HG03469 (cell line): ENCODE data around the gene MESD.

Source experiments
- ATAC-seq: cut with Tn5 transposase; IDR thresholded peaks from one replicate; pipeline ENCODE4 v1.9.1; 2021; ENCODE audit warnings: mild to moderate bottlenecking, moderate library complexity, moderate number of reproducible peaks; ENCODE audit not compliant: unreplicated experiment

MESD gene

GRCh38 chr15:80992006-80992405 lies 2.4 kb upstream of the MESD start:
- ATAC-seq: no peak

DNA sequence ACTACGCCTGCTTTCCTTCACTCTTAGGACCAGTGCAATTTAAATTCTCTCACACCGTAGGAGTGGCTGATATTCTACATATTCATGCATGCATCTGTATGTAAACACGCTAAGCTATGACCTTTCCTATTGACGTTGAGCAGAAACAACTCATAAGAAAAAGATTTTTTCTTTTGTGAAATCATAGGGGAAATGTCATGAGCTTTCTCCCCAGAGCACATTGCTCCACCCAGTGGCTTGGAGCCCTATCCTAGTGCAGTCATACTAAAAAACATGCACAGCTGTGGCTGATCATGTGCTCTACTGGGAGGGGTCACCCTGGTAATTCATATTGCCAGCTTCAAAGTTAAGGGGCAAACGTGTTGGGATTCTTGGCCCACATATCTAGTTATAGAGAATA lies 1.8 kb upstream of the MESD start:
- ATAC-seq: no peak

- ATAC-seq: no peak
Measured at GRCh38 chr15:80990955-80991354, 1.3 kb upstream of the MESD start.

DNA sequence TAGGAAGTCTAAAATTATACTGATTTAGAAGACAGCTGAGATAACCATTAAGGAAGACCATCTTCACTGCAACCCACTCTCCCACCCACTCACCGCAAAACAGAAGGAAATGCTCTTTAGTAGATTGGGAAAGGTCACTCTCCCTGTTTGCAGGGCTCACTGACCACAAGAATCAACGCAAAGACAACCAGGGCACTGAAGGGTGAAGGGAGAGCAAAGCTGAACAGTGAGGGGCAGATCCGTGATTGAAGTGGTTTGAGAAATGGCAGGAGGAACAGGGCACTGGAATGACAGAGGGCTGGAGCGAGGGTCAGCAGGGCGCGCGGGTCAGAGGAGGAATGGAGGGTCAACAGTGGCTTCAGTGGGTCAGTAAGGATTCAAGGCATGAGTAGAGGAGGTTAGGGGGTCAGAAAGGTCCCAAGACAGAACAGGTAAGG lies 520 bp downstream of the MESD start:
- ATAC-seq: no peak

- no peak for ATAC-seq
Measured at GRCh38 chr15:80988148-80988796, 1.3 kb downstream of the MESD start.

- ATAC-seq: no peak
Measured at GRCh38 chr15:80986487-80986886, 3.1 kb downstream of the MESD start.

- ATAC-seq: no peak
Measured at GRCh38 chr15:80985981-80986380, 3.6 kb downstream of the MESD start.

DNA sequence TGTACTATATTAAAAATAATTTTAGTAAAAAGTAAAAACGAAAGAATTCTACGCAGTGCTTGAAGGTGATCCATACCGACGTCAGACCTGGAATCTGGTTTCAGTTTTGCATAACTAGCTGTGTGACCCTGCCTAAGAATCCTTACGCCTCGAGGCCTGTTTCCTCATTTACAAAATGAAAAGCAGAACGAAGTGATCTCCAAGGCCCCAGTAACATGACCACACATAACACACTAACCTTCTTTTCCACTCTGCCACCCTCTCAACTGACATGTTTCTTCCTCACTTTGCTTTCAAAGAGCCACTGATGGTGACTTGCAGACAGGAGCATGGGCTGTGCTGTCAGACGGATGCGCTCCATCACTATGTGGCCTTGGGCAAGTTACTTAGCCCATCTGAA lies 4.8 kb downstream of the MESD start:
- ATAC-seq: no peak

GRCh38 chr15:80982839-80983238 lies 6.8 kb downstream of the MESD start:
- ATAC-seq: no peak

- no peak for ATAC-seq
Measured at GRCh38 chr15:80982205-80982604, 7.4 kb downstream of the MESD start.

GRCh38 chr15:80979538-80980200 lies 9.9 kb downstream of the MESD start:
- ATAC-seq: no peak

DNA sequence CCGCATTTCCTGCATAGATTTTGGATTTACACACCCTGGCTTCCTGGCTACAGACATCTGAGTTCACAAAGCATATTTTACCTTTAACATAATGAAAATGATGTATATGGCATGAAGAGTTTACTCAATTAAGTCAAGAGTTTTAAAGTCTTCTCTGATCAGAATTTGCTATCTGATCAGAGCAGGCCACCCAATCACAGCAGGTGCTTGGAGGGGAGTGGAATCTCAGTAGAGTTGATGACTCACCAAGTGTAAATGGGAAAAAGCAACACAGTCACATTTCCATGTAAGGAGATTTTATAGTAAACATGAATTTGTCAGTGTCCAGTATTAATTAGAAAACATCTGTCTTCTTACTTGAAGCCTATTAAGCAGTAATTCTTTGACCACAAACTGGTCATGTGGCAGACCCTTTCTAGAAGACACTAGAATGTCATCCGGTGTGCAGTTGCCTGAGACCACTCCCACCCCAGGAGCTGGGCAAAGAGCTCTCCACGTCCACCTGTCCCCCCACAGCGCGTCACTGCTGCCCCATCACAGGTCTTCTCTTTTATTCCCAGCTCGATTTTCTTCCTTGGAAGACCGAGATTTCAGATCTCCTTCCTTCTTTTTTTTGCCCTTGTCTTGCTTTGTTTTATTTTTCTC lies 10.8 kb downstream of the MESD start:
- ATAC-seq: no peak

- ATAC-seq: no peak
Measured at GRCh38 chr15:80977627-80978036, 12.0 kb downstream of the MESD start.

- ATAC-seq: no peak
Measured at GRCh38 chr15:80976851-80977250, 12.8 kb downstream of the MESD start.

DNA sequence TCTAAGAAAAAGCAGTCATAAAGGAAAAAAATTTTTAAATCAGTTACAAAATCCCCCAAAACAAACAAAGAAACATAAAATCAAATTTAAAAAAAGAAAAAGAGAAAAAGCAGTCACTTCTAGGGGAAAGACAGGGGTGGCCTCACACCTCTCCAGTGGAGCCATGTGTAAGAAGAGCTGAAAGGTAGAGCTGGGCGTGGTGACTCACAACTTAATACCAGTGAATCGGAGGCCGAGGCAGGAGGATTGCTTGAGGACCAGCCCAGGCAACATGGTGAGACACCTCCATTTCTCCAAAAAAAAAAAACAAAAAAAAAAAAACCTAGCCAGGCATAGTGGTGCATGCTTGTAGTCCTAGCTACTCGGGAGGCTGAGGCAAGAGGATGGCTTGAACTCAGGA lies 14.7 kb downstream of the MESD start:
- no peak for ATAC-seq

- ATAC-seq: no peak
Measured at GRCh38 chr15:80972276-80972675, 17.3 kb downstream of the MESD start.

DNA sequence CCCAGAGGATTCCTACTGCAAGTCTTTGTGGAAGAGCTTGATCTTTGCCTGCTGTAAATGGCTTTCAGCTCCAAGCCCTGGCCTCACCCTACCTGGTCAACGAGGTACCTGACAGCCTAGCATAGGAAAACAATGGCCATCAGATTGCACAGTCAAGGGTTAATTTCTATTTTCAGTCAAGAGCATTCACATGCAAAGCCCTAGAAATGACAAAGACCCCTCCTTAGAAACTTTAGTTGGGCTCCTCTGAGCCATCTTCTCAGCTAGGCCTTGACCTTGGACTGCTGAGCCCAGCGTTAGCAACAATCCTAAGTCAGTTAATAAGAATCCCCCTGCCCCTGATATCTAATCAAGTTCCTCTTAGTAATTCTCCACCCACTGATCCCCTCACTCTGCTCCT lies 18.5 kb downstream of the MESD start:
- no peak for ATAC-seq

DNA sequence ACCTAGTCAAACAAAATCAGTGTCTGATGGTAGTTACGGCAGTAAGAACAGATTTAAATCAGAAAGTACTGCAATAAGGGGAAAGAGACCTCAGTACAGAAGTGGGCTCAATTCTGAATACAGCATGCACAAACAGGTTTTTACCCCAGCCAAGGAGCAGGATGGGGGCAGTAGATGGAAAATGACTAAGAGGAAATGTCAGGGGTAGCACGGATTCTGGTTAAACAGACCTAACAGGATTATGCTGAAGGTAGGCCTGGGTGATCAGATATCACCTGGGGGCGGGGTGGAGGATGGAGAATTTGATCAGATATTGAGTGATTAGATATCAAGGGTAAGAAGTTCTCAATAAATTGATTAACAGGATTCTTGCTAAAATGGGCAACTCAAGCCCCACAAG lies 19.0 kb downstream of the MESD start:
- ATAC-seq: no peak

- no peak for ATAC-seq
Measured at GRCh38 chr15:80970018-80970657, 19.5 kb downstream of the MESD start.

GRCh38 chr15:80969316-80969715 lies 20.3 kb downstream of the MESD start:
- no peak for ATAC-seq

GRCh38 chr15:80967991-80968510 lies 21.6 kb downstream of the MESD start:
- ATAC-seq: no peak

- no peak for ATAC-seq
Measured at GRCh38 chr15:80967451-80967850, 22.2 kb downstream of the MESD start.
